Calu3 (cell line): ENCODE results near the gene MDH1. TPM values are rescaled to one million over a fixed set of nuclear protein-coding genes. Genes with fewer than 3 reads are reported as not detected.

Experiments used
- BruUV-seq: library from RNA; stranded (reverse); fragments of 400-500 nt; replicated peaks from 2 replicates; lab custom pipeline; 2021; lab: Mats Ljungman, UMichigan
- CTCF ChIA-PET: fragments of 300-600 bp; sonication (Branson Sonifier 250); formaldehyde crosslinking; loops from one replicate; lab custom pipeline; 2022; ENCODE audit warnings: antibody characterized with exemption; lab: Charles Lee
- DNase-seq: peaks from one replicate; pipeline ENCODE4 v3.0.0; 2022
- H3K27ac Mint-ChIP-seq: one replicate; pipeline ENCODE4 v1.8.0; 2022; ENCODE audit warnings: mixed read lengths; ENCODE audit not compliant: unreplicated experiment
- H3K27me3 Mint-ChIP-seq: one replicate; pipeline ENCODE4 v1.8.0; 2022; ENCODE audit warnings: mixed read lengths; ENCODE audit not compliant: unreplicated experiment
- H3K36me3 Mint-ChIP-seq: one replicate; pipeline ENCODE4 v1.8.0; 2022; ENCODE audit warnings: mild to moderate bottlenecking, moderate library complexity, mixed read lengths; ENCODE audit not compliant: insufficient read depth, unreplicated experiment
- H3K4me1 Mint-ChIP-seq: one replicate; pipeline ENCODE4 v1.8.0; 2022; ENCODE audit warnings: mild to moderate bottlenecking, low read depth, mixed read lengths; ENCODE audit not compliant: unreplicated experiment
- H3K4me3 Mint-ChIP-seq: one replicate; pipeline ENCODE4 v1.8.0; 2022; ENCODE audit warnings: mild to moderate bottlenecking, low read depth, moderate library complexity, mixed read lengths; ENCODE audit not compliant: unreplicated experiment
- H3K9me3 Mint-ChIP-seq: one replicate; pipeline ENCODE4 v1.8.0; 2022; ENCODE audit warnings: low read depth, mixed read lengths; ENCODE audit not compliant: unreplicated experiment
- CTCF ChIP-seq: fragments of 200-600 bp; IDR thresholded peaks from one replicate; pipeline ENCODE4 v1.8.0; 2022; ENCODE audit warnings: antibody characterized with exemption; ENCODE audit not compliant: unreplicated experiment
- intact Hi-C: fragments of 100-400 bp; cut with micrococcal nuclease; formaldehyde crosslinking; loops from one replicate; pipeline ENCODE4 v1.10.0; 2022; ENCODE audit not compliant: unreplicated experiment
- total RNA-seq: library from RNA; stranded (reverse); gene quantifications from 2 replicates; pipeline ENCODE4 v1.2.3, GENCODE V29; 2022

The MDH1 gene
- total RNA-seq, 1 experiment from 2014 or later, result 154 TPM

- H3K4me1 Mint-ChIP-seq, result no peaks in the 10 kb centered on the region
- no TSS peak for BruUV-seq
- no peaks in the 10 kb centered on the region for H3K27me3 Mint-ChIP-seq
- H3K4me3 Mint-ChIP-seq, result no peak overlapping the region
- intact Hi-C loops, result no loop called here
- no peaks in the 10 kb centered on the region for H3K36me3 Mint-ChIP-seq
- peaks cover 10% of the 10 kb centered on the region for H3K9me3 Mint-ChIP-seq
- no peak for DNase-seq
- CTCF ChIA-PET, result no interaction called here
- TF ChIP-seq CTCF, result no peak
- no peak overlapping the region for H3K27ac Mint-ChIP-seq
Observed at GRCh38 chr2:63632382-63632781, 43.6 kb downstream of the MDH1 start.

DNA sequence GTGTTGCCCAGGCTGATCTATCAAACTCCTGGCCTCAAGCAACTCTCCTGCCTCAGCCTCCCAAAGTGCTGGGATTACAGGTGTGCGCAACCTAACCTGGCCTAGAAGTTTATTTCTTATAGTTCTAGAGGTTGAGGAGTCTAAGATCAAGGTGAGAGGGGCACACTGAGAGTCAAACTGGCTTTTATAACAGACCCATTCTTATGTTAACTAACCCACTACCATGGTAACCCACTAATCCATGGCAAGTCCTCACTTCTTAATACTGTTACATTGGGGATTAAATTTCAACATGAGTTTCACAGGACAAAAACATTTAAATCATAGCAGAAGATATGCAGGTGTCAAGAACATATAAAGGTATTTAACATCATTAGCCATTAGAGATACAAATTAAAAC is 50.6 kb downstream of the MDH1 start:
- no TSS peak for BruUV-seq
- H3K4me3 Mint-ChIP-seq, result no peak overlapping the region
- intact Hi-C loops, result no loop called here
- H3K9me3 Mint-ChIP-seq, result peaks cover 7% of the 10 kb centered on the region
- H3K4me1 Mint-ChIP-seq, result no peaks in the 10 kb centered on the region
- DNase-seq, result no peak
- TF ChIP-seq CTCF, result no peak
- no peak overlapping the region for H3K27ac Mint-ChIP-seq
- H3K36me3 Mint-ChIP-seq, result no peaks in the 10 kb centered on the region
- CTCF ChIA-PET, result no interaction called here
- H3K27me3 Mint-ChIP-seq, result peaks cover 19% of the 10 kb centered on the region

GRCh38 chr2:63642946-63643345 is 54.2 kb downstream of the MDH1 start:
- DNase-seq, result no peak
- Mint-ChIP-seq H3K27me3 (peaks cover 33% of the 10 kb centered on the region), H3K4me3 (no peak overlapping the region), H3K9me3 (no peaks in the 10 kb centered on the region), H3K4me1 (no peaks in the 10 kb centered on the region), H3K27ac (no peak overlapping the region), H3K36me3 (no peaks in the 10 kb centered on the region)
- TF ChIP-seq CTCF, result no peak
- BruUV-seq, result no TSS peak
- intact Hi-C loops, result no loop called here
- CTCF ChIA-PET, result no interaction called here

DNA sequence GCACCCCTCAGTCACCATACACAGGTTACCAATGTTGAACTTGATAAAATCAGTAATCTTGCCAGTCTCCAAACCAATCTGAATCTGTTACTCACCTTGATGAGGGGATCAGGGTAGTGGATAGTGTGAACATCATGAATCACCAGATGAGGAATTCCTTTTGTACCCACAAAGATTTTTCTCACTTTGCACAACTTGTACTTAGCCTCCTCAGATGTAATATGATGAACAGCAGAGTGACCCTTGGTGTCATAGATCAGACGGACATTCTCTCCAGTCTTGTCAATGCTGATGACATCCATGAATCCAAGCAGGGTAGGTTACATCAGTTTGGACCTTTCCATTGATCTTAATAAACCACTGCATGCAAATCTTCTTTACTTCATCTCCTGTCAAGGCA is 54.7 kb downstream of the MDH1 start:
- BruUV-seq, result no TSS peak
- Mint-ChIP-seq H3K4me1 (no peaks in the 10 kb centered on the region), H3K27ac (no peak overlapping the region), H3K36me3 (no peaks in the 10 kb centered on the region), H3K9me3 (no peaks in the 10 kb centered on the region), H3K27me3 (peaks cover 33% of the 10 kb centered on the region), H3K4me3 (no peak overlapping the region)
- DNase-seq, result no peak
- CTCF ChIA-PET, result no interaction called here
- TF ChIP-seq CTCF, result no peak
- intact Hi-C loops, result no loop called here
